ENCODE measurements around the gene CATSPERZ.

CATSPERZ gene

GRCh38 chr11:64285885-64286800 lies 14.0 kb upstream of the CATSPERZ start:
- DNase-seq, result no peak

- no peak for DNase-seq
Measured at GRCh38 chr11:64286801-64287159, 13.4 kb upstream of the CATSPERZ start.

- no peak for DNase-seq
Measured at GRCh38 chr11:64287676-64288352, 12.3 kb upstream of the CATSPERZ start.

GRCh38 chr11:64288353-64288750 lies 11.8 kb upstream of the CATSPERZ start:
- DNase-seq, result no peak

- no peak for DNase-seq
Measured at GRCh38 chr11:64289002-64289564, 11.1 kb upstream of the CATSPERZ start.

- DNase-seq, result no peak
Measured at GRCh38 chr11:64290352-64291261, 9.6 kb upstream of the CATSPERZ start.

- no peak for DNase-seq
Measured at GRCh38 chr11:64291262-64291751, 8.9 kb upstream of the CATSPERZ start, which contains the start of gene KCNK4. TSS of gene KCNK4 (plus strand) at chr11:64291302. CDS start at chr11:64293019, 1,717 bp downstream.

GRCh38 chr11:64291752-64292459 lies 8.3 kb upstream of the CATSPERZ start:
- DNase-seq, result no peak

GRCh38 chr11:64292460-64293254 lies 7.5 kb upstream of the CATSPERZ start:
- no peak for DNase-seq

- no peak for DNase-seq
Measured at GRCh38 chr11:64294774-64295173, 5.4 kb upstream of the CATSPERZ start.

GRCh38 chr11:64295760-64296159 lies 4.4 kb upstream of the CATSPERZ start:
- no peak for DNase-seq

GRCh38 chr11:64296236-64296635 lies 3.9 kb upstream of the CATSPERZ start:
- DNase-seq, result no peak

GRCh38 chr11:64296830-64297698 lies 3.1 kb upstream of the CATSPERZ start:
- DNase-seq, result no peak

- DNase-seq, result no peak
Measured at GRCh38 chr11:64297699-64298358, 2.3 kb upstream of the CATSPERZ start.

- no peak for DNase-seq
Measured at GRCh38 chr11:64298966-64299846, 952 bp upstream of the CATSPERZ start.

GRCh38 chr11:64303109-64304031 lies 3.2 kb downstream of the CATSPERZ start:
- DNase-seq, result no peak

GRCh38 chr11:64304032-64304315 lies 3.8 kb downstream of the CATSPERZ start:
- DNase-seq, result no peak
